NOMO-1 (cell line): Measurements from ENCODE around the gene COLGALT1.
"Not testable (repeated sequence)": the region's sequence is repeated elsewhere in the genome, so short reads cannot be mapped to it uniquely, and the experiment has no call there.

Experiments
- DNase-seq, 2 experiments: peaks; one replicate each; lab custom pipeline; 2025; ENCODE audit not compliant: unreplicated experiment in 2 of 2; lab: John Stamatoyannopoulos, UW

The COLGALT1 gene

DNA sequence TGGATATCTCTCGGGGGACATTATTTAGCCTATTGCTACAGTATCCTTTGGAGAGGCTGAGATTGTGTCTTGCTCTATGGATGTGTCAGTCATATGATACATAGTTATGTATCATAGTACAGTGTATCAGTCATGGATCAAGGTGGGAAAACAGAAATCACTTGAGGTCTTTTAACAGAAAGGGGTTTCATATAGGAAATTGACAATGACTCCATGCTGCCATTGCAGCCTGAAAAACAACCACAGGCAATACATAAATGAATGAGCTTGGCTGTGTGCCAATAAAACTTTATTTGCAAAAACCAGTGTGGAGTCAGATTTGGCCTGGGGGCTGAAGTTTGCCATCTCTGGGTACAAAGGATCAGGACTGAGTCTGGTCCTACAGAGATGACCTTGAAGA, 35.4 kb downstream of the COLGALT1 start:
- no peak for DNase-seq

DNA sequence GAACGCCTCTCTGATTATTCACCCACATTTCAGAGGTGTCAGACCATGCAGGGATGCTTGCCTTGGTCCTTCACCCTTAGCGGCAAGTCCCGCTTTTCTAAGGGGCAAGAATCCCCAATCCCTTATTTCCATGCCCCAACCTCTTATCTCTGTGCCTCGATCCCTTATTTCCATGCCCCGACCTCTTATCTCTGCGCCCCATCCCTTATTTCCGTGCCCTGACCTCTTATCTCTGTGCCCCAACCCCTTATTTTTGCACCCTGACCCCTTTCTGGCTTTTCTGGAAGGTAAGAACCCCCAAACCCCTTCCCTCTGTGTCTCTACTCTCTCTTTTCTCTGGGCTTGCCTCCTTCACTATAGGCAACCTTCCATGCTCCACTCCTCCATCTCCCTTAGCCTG, 38.8 kb downstream of the COLGALT1 start:
- not testable (repeated sequence) for DNase-seq

DNA sequence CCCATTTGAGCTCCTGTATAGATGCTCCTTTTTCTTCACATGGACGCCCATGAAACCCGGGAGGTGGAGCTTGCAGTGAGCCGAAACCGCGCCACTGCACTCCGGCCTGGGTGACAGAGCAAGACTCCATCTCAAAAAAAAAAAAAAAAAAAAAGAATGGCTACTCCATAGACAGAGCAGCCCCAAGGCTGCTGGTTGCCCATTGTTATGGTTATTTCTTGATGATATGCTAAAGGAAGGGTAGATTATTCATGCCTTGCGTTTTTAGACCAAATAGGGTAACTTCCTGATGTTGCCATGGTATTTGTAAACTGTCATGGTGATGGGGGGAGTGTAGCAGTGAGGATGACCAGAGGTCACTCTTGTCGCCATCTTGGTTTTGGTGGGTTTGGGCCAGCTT, 42.6 kb downstream of the COLGALT1 start:
- not testable (repeated sequence) for DNase-seq

DNA sequence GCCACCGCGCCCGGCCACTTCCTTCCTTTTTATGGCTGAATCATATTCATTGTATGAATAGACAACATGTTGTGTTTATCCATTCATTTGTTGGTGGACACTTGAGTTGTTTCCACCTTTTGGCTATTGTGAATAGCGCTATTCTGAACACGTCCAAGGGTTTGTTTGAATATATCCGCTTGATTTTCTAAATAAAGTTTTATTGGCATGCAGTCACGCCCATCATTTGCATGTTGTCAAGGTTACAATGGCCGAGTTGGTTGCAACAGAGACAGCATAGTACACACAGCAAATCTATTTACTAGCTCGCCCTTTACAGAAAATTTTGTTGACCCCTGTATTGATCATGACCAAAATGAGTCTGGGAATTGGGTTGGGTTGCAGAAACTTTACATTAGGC, 43.5 kb downstream of the COLGALT1 start:
- no peak for DNase-seq

DNA sequence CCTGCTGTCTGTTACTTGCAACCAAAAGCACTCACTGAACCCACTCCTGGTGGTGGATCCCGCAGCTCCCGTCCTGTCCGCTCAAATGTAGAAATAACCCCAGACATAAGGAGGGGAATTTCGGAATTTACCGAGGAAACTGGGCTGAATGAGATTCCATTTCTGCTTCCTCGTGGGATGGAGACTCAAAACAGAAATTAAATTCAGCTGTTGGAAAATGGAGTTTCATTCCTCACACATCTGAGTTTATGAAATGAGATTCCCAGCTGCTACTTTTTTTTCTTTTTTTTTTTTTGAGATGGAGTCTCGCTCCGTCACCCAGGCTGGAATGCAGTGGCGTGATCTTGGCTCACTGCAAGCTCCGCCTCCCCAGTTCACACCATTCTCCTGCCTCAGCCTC, 44.3 kb downstream of the COLGALT1 start:
- DNase-seq: no peak

DNA sequence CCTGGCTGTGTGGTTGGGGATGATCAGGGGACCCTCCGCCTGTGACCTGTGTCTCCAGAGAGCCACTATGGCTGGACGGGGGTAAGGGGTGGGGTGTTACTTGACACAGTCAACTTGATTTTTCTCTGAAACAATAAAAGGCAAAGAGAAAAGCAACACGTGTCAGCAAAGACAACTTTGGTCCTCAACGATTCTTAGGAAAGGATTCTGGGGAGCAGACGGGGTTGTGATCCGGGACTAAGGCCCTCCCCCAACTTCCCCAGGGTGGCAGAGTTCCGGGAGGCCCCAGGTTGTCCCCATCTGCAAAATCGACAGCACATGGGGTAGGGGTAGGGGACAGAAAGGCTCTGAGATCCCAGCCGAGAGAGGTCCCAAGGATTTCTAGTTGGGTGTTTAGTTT, 46.2 kb downstream of the COLGALT1 start:
- no peak for DNase-seq

DNA sequence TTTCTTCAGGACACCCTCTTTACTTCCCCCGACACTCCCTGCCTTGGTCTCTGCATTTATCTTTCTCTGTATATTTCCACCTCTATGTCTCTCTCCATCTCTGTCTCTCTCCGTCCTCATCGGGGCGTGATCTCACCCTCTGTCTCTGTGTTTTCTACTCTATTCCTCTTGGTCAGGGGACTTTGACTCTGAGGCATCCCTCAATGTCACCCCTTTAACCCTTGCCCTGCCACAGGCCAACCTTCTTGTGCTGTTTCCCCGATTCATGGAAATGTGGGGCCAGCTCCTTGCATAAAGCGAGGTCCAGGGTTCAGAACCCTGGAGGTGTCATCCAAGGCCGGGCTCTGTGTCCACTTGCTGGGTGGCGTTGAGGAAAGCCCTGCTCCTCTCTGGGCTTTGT, 46.8 kb downstream of the COLGALT1 start:
- no peak for DNase-seq

DNA sequence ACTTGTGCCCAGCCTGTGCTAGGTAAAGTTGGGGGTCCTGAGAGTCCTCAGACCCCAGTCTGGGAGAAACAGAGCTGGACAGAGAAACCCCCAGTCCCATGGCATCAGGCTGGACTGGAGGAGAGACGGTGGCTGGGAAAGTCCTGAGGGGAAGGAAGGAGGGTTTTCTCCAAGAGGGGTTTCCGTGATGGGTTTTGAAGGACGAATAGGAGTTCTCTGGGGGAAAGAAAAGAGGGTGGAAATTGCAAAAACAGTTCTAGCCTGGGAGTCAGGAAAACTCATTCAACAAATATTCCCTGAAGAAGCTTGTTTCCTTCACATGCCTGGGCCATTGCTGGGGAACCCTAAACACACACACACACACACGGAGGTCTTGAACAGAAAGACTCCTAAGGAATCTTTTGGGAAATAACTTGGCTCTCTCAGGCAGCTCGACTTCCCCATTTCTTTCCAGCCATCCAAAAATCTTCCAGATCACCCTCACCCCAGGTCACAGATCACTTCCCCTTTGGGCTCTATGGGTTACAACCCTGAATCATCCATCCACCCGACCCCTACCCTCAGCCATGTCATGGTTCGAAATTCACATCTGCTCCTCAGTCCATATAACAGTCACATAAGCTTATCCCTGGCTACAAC, 47.5 kb downstream of the COLGALT1 start:
- no peak for DNase-seq

DNA sequence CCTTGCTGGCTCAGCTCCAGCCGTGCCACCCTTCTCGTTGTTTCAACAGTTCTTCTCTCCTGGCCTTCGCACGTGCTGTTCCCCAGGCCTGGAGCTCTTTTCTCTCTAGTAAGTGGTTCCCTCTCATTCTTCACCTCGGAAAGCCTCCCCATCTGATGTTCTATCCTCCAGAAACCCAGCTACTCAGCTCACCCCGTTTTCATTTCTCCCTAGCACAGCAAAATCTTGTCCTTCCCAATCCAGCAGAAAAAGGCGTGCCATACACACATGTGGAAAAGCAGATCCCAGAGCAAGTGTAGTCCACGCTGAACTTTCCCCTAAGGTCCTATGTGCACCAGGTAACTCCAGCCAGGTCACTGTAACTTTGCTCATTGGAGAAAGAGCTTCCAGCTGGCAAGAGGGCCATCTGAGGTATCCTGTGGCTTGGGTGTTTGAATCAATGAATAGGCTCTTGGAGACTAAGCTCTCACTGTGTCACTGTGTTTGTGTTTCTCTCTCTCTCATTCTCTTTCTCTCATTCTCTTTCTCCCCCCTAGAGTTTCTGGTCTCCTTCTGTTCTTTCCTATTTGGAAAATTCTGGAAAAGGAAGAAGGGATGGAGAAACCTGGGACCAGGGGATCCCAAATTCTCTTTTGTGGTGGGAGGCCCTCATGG, 49.0 kb downstream of the COLGALT1 start:
- DNase-seq: no peak

DNA sequence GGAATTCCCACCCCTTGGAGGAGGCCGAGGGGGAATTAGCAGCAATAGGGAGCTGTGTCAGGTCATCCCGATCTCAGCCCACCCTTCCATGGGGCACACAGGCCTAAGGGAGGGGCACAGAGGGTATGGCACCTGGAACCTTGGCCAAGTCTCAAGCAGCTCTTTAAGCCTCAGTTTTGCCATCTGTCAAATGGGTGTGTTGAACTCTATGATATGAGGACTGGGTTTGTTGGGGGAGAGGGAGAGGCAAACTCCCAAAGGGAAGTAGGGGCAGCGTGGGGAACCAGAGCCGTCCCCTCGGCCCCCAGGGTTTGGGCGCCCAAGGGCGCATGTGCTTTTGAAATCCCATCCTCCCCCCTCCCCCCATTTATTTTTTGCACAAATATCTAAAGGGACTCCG, 49.7 kb downstream of the COLGALT1 start:
- no peak for DNase-seq

DNA sequence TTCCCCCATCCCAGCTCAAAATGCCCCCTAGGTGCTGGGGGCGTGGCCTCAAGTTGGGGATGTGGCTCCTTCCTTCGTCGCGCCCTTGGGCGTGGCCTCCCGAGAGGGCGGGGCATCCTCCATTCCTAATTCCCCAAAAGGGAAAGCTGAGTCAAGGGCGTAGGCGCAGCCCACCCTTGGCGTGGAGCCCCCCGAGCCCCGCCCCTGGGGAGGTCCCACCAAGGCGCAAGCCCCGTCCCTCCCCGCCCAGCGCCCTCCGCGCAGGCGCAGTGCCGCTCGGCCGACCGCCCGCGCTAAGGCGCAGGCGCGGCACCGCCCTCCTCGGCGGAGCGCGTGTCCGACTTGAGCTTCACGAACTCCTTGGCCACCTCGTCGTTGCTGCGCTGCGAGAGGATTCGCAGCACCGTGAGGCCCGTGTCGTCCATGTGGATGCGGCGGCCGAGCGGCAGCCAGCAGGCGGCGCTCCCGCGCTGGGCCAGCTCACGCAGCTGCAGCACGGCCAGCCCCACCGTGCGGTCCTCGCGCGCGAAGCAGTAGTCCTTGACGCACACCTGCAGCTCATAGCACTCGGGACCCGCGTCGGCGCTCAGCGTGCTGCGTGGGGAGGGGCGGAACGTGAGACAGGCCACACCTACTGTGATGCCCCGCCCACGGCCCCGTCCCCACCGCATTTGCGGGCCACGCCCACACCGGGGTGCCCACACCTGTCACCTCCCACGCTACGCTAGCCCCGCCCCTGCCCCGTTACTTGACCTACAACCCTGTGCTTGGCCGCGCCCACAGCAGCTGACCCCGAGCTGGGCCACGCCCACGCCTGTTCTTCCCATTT, 50.5 kb downstream of the COLGALT1 start:
- DNase-seq: peak; percentile 79 to 84

DNA sequence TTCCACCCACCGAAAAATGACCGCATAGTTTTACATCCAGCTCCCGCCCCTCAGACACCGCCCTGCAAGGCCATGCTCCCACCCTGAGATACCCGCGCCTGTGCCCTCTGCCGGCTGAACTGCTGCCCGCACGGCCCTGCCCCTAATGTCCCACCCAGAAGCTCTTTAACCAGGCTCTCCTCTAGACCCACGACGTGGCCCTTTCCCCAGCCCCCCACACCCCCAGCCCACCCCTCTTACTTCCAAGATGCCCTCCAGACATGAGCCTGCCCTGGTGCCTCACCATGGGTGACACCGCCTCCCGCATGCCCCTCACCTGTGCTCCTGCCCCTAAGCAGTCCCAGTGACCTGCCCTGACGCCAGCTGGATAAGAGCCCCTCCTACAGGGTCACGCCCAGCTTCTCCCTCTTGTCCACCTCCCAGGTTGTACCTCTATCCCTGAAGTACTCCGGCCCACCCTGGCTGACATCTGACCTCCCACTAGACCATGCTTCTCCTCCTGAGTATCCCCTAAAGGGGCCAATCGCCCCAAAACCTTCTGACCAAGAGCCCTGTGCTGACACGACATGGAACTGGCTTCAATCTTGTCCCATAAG, 51.2 kb downstream of the COLGALT1 start:
- no peak for DNase-seq

DNA sequence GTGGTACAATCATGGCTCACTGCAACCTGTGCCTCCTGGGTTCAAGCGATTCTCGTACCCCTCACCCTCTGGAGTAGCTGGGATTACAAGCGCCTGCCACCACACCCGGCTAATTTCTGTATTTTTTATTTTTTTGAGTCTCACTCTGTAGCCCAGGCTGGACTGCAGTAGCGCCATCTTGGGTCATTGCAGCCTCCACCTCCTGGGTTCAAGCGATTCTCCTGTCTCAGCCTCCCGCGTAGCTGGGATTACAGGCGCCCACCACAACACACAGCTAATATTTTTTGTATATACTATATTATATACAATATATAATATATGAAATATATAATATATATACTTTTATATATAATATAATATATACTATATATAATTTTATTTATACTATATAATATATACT, 52.5 kb downstream of the COLGALT1 start:
- no peak for DNase-seq

DNA sequence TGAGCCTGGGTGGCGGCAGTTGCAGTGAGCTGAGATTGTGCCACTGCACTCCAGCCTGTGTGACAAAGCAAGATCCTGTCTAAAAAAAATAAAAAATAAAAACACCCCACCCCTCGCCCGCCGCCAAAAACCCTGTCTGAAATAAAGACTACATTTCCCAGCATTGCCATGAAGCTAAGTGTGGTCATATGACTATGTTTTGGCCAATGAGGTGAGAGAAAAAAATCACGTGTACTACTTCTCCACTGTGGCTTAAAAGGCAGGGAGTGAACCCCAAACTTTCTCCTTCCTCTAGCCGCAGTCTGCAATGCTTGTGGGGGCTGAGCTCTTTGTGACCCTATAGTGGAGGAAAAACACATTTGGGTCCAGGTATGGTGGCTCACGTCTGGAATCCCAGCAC, 54.9 kb downstream of the COLGALT1 start:
- DNase-seq: peak in 1 of 2 experiments; percentile 12

DNA sequence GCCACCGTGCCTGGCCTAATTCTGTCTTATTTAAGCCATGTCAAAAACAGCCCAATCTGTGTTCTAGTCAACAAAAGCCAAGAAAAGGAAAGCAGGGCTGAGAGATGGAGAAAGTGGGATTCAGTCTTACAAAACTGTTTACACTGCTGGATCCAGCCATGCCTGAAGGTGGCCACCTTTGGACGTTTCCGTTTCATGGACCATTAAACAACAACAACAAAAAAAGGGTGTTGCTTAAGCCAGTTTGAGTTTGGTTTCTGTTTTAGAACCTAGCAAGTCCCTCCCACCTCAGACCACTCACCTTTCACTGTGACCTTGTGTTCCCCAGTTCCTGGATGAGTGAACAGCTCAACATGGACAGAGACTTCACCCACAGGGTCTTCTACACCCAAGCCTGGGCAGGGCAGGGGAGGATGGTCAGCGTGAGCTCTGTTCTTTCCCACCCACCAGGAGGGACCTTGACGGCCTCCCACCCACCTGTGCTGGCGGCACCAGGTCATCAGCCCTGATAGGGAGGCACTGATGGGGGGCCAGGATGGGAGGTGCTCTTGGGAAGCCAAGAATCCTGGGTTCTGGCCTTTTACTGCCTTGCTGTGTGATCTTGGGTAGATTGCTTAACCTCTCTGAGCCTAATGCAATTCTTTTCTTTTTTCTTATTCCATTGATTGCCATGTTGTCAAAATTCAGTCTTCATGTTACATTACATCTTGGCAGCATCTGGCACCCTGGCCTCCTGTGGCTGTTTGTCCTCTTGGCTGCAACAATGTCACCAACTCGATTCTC, 56.2 kb downstream of the COLGALT1 start:
- DNase-seq: no peak

DNA sequence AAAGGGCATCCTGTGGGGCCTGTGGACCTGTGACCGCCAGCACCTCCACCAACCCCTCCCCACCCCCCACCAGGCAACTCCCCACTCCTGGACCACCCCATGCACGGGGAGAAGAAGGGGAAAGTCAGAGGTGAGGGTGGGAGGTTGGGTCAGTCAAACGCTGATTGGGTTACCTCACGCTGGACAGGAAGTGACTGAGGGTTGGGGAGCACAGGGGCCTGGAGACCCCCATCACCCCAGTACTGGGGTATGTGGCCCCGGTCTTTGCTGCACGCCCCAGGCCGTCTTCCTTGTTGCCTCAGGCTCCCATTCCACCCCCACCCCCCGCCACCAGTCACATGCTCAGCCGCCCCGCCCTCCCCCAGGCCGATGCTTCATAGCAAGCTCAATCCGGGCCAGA, 59.0 kb downstream of the COLGALT1 start:
- DNase-seq: no peak

DNA sequence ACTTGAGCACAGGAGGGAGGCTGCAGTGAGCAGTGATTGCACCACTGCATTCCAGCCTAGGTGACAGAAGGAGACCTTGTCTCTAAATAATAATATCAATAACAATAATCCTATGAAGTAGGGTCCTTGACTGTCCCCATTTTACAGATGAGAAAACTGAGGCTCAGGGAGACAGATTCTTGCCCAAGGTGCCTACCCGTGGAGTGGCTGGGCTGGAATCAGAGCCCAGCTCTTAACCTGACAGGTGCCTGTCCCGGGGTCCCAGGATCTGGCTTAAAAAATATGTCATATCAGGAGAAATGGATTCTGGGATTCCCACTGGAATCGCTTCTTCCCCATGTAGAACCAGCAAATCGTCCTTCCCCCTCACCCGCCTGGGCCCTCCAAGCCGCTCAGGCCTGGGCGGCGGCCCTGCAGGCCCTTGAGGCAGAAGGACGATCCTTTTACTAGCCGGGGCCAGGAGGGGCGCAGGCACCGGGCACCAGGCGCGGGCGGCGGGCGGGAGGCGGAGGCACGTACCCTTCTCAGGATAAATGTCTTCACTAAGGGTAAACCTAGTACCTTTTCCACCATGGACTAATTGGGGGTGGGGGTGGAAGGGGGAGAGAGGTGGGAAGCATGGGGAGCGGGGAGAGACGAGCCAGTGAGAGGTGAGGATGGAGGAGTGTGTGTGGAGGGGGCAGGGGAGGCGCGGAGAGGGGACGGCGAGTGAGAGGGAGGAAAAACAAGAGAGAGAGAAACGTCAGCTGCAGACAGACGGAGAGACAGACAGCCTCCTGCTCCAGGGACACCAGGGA, 60.6 kb downstream of the COLGALT1 start:
- peak; percentile 2 to 21 for DNase-seq

DNA sequence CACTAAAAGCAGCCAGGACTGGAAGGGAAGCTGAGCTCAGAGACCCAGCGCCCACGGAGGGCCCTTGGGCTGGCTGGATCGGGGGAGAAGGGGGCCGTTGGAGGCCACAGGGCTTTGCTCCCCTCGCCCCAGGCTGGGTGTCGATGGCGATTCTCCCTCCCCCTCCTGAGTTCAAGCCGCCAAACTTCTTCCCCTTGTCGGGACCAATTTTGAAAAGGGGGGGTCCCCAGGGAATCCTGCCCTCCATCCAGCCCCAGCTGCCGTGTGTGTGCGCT, 61.2 kb downstream of the COLGALT1 start:
- no peak for DNase-seq

DNA sequence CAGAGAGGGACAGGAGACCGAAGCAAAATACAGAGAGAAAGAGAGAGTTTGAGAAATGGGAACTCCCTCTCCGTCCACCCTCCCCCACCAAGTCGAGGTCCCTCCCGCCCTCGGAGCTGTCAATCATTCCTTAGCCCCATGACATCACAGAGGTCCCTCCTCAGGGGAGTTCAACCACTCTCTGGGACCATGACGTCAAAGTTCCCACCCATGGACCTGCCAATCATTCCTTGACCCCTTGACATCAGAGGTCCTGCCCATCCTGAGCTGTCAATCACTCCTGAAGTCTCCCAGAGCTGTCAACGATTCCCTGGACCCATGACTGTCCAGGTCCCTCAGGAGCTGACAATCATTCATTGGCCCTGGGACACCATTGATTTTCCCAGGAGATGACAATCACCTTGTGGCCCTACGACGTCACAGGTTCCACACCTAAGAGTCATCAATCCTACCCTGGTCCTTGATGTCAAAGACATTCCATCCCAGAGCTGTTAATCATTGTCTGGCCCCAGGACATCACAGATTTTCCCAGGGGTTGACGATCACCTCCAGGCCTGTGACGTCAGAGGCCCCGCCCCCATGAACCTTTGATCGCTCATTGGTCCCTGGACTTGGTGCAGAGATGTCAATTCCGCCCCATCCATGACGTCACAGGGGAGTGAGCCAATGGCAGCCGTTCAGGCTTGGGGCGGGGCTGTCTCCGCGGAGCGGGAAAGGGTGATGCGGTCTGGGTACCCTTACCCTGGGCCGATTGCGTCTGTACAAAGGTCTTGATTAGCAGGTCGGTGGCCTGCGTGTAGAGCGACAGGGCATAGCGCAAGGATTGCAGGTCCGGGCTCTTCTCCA, 61.7 kb downstream of the COLGALT1 start:
- DNase-seq: no peak
